SK-N-SH (cell line): ENCODE measurements around the gene HOXA6. TPM values are rescaled to one million over a fixed set of nuclear protein-coding genes. Genes with fewer than 3 reads are reported as not detected.

Experiments used
- CTCF ChIA-PET: fragments of 300-600, 350-600 bp; formaldehyde crosslinking; extraction: SDS; loops from one replicate; lab custom pipeline; 2021; lab: Yijun Ruan, JAX
- POLR2A ChIA-PET: fragments of 350-600 bp; sonication (Branson Sonifier 250); formaldehyde crosslinking; extraction: SDS; loops from one replicate; lab custom pipeline; 2020; ENCODE audit warnings: antibody characterized with exemption, inconsistent platforms; lab: Yijun Ruan, JAX
- DNase-seq: peaks from one replicate; pipeline ENCODE4 v3.0.0; 2012
- H2AFZ ChIP-seq: fragments of 200-600 bp; sonication (generic); 2 replicates; pipeline ENCODE4 v1.8.1; 2016; ENCODE audit warnings: antibody characterized with exemption, mild to moderate bottlenecking, low read depth
- H3F3A ChIP-seq: fragments of 200-600 bp; sonication (generic); replicated peaks from 2 replicates; pipeline ENCODE3; 2016; ENCODE audit warnings: antibody characterized with exemption, mild to moderate bottlenecking; ENCODE audit not compliant: insufficient read depth
- H3K27ac ChIP-seq, 2 experiments: fragments of 200-500 bp in 1 of 2; fragments of 200-600 bp in 1 of 2; sonication (Bioruptor generic) in 1 of 2; sonication (generic), shearing (Covaris generic) in 1 of 2; 2 replicates each; pipeline versions ENCODE4 v1.5.1 to v1.6.1; 2014 to 2016; ENCODE audit warnings: low read depth in 2 of 2, inconsistent platforms in 1 of 2, low read length in 1 of 2, mild to moderate bottlenecking in 1 of 2, mixed read lengths in 1 of 2
- H3K27me3 ChIP-seq: fragments of 200-600 bp; sonication (generic), shearing (Covaris generic); 2 replicates; pipeline ENCODE4 v1.6.1; 2016; ENCODE audit warnings: mixed run types; ENCODE audit not compliant: insufficient read depth
- H3K36me3 ChIP-seq, 2 experiments: fragments of 200-500 bp in 1 of 2; fragments of 200-600 bp in 1 of 2; sonication (Bioruptor generic) in 1 of 2; sonication (generic) in 1 of 2; replicated peaks in 1 of 2; 2 replicates each; pipeline versions ENCODE3 to v1.5.1; 2014 to 2016; ENCODE audit warnings: low read length in 1 of 2, mild to moderate bottlenecking in 1 of 2; ENCODE audit not compliant: insufficient read depth in 2 of 2, control insufficient read depth in 1 of 2
- H3K4me1 ChIP-seq, 2 experiments: fragments of 200-500 bp in 1 of 2; fragments of 200-600 bp in 1 of 2; sonication (Bioruptor generic) in 1 of 2; sonication (generic), shearing (Covaris generic) in 1 of 2; 2 replicates each; pipeline versions ENCODE4 v1.5.1 to v1.6.1; 2014 to 2016; ENCODE audit warnings: low read depth in 1 of 2, low read length in 1 of 2, mixed run types in 1 of 2; ENCODE audit not compliant: insufficient read depth in 2 of 2, control insufficient read depth in 1 of 2
- H3K4me2 ChIP-seq: fragments of 200-600 bp; sonication (generic), shearing (Covaris generic); 2 replicates; pipeline ENCODE4 v1.6.1; 2017; ENCODE audit warnings: mixed run types
- H3K4me3 ChIP-seq, 2 experiments: fragments of 200-500 bp in 1 of 2; fragments of 200-600 bp in 1 of 2; sonication (Bioruptor generic) in 1 of 2; sonication (generic), shearing (Covaris generic) in 1 of 2; 2 replicates each; pipeline versions ENCODE4 v1.5.1 to v1.8.1; 2014 to 2016; ENCODE audit warnings: low read depth in 2 of 2, inconsistent platforms in 1 of 2, low read length in 1 of 2, mild to moderate bottlenecking in 1 of 2, mixed read lengths in 1 of 2, moderate library complexity in 1 of 2
- H3K79me2 ChIP-seq: fragments of 200-600 bp; sonication (generic); 2 replicates; pipeline ENCODE4 v1.8.1; 2017; ENCODE audit warnings: mild to moderate bottlenecking; ENCODE audit not compliant: insufficient read depth
- H3K9ac ChIP-seq: fragments of 200-600 bp; sonication (generic); 2 replicates; pipeline ENCODE4 v1.6.1; 2017; ENCODE audit warnings: mixed run types
- H3K9me2 ChIP-seq: fragments of 200-600 bp; sonication (generic); 2 replicates; pipeline ENCODE4 v1.6.1; 2017; ENCODE audit warnings: mixed run types
- H3K9me3 ChIP-seq: fragments of 200-600 bp; sonication (generic); 2 replicates; pipeline ENCODE4 v1.6.1; 2017; ENCODE audit warnings: mixed run types, mild to moderate bottlenecking, moderate library complexity
- H4K20me1 ChIP-seq: fragments of 200-600 bp; sonication (generic); 2 replicates; pipeline ENCODE4 v1.6.1; 2017; ENCODE audit warnings: mild to moderate bottlenecking, mixed run types; ENCODE audit not compliant: insufficient read depth
- CHD2 ChIP-seq: fragments of 150-350 bp; IDR thresholded peaks from 2 replicates; pipeline ENCODE4 v1.6.1; 2018; ENCODE audit warnings: low read length; ENCODE audit not compliant: partially characterized antibody
- ELF1 ChIP-seq: IDR thresholded peaks from 2 replicates; pipeline ENCODE4 v1.4.0; 2012
- EP300 ChIP-seq, 2 experiments: IDR thresholded peaks; 2 replicates each; pipeline versions ENCODE4 v1.4.0 to v1.6.1; 2012; ENCODE audit warnings: borderline replicate concordance in 1 of 2, low read depth in 1 of 2, low read length in 1 of 2
- FOSL2 ChIP-seq: IDR thresholded peaks from 2 replicates; pipeline ENCODE4 v1.4.0; 2012; ENCODE audit warnings: low read depth, mild to moderate bottlenecking, moderate library complexity, borderline replicate concordance
- GABPA ChIP-seq: IDR thresholded peaks from 2 replicates; pipeline ENCODE4 v1.4.0; 2012; ENCODE audit warnings: low read depth, mild to moderate bottlenecking
- JUND ChIP-seq: IDR thresholded peaks from 2 replicates; pipeline ENCODE4 v1.4.0; 2012
- NFIC ChIP-seq: IDR thresholded peaks from 2 replicates; pipeline ENCODE4 v1.4.0; 2012; ENCODE audit warnings: borderline replicate concordance
- NRF1 ChIP-seq: IDR thresholded peaks from 2 replicates; pipeline ENCODE4 v1.6.1; 2012; ENCODE audit warnings: low read depth, mild to moderate bottlenecking, low read length
- RFX5 ChIP-seq: IDR thresholded peaks from 2 replicates; pipeline ENCODE4 v1.6.1; 2012; ENCODE audit warnings: mild to moderate bottlenecking, improper control_type of control experiment, low read length
- RXRA ChIP-seq: IDR thresholded peaks from 2 replicates; pipeline ENCODE4 v1.4.0; 2012; ENCODE audit warnings: low read depth, mild to moderate bottlenecking, borderline replicate concordance
- SIN3A ChIP-seq: IDR thresholded peaks from 2 replicates; pipeline ENCODE4 v1.6.1; 2012; ENCODE audit warnings: low read depth, mild to moderate bottlenecking, low read length, moderate library complexity, borderline replicate concordance
- TEAD4 ChIP-seq: IDR thresholded peaks from 2 replicates; pipeline ENCODE4 v1.4.0; 2012; ENCODE audit warnings: mild to moderate bottlenecking, borderline replicate concordance; ENCODE audit not compliant: insufficient read depth
- WGBS: methylation state at CpG from one replicate; pipeline ENCODE4 v1.1.6; 2017; ENCODE audit warnings: low lambda C conversion rate; 5-methylcytosine and 5-hydroxymethylcytosine counted together
- polyA plus RNA-seq, 3 experiments: library from polyadenylated mRNA; depleted of rRNA; stranded (reverse); fragments of >200 nt; gene quantifications; 2 replicates each; pipeline ENCODE4 v1.2.3, GENCODE V29; 2012
- TF ChIP-seq, protein P1 (sequence below): IDR thresholded peaks from 2 replicates; pipeline ENCODE4 v1.4.0; 2012; ENCODE audit warnings: low read depth, borderline replicate concordance
- TF ChIP-seq, protein P2 (sequence below): IDR thresholded peaks from 2 replicates; pipeline ENCODE4 v1.4.0; 2012; ENCODE audit warnings: low read depth

The HOXA6 gene
- polyA plus RNA-seq, 1 of the 3 experiments (the other 2 are of a cell fraction) = not detected

DNA sequence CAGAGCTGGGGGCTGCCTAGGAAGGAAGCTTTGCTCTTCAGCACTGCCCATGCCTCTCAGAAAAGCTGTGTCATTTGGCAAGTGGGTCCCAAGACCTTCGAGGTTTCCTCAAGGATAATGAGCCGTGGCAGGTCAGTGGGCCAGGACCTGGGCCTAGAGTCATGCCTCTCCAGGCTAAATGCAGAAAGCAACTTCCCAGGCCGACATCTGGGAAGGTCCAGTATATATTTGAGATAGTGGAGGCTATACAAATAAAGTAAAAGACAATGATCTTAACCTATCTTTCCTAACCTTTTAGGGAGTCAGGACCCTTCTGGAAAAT lies 28.9 kb upstream of the HOXA6 start:
- POLR2A ChIA-PET = no interaction called here
- no peaks in the 10 kb centered on the region for H4K20me1 ChIP-seq
- H3K79me2 ChIP-seq = no peaks in the 10 kb centered on the region
- DNase-seq = no peak
- no peaks in the 10 kb centered on the region for H3K9me2 ChIP-seq
- no peaks in the 10 kb centered on the region for H3K9me3 ChIP-seq
- TF ChIP-seq, protein P1, sequence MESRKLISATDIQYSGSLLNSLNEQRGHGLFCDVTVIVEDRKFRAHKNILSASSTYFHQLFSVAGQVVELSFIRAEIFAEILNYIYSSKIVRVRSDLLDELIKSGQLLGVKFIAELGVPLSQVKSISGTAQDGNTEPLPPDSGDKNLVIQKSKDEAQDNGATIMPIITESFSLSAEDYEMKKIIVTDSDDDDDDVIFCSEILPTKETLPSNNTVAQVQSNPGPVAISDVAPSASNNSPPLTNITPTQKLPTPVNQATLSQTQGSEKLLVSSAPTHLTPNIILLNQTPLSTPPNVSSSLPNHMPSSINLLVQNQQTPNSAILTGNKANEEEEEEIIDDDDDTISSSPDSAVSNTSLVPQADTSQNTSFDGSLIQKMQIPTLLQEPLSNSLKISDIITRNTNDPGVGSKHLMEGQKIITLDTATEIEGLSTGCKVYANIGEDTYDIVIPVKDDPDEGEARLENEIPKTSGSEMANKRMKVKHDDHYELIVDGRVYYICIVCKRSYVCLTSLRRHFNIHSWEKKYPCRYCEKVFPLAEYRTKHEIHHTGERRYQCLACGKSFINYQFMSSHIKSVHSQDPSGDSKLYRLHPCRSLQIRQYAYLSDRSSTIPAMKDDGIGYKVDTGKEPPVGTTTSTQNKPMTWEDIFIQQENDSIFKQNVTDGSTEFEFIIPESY = no peak
- no peak for TF ChIP-seq RXRA
- no peak for TF ChIP-seq FOSL2
- no peak for TF ChIP-seq GABPA
- no peak for TF ChIP-seq TEAD4
- TF ChIP-seq NFIC = no peak
- TF ChIP-seq RFX5 = no peak
- TF ChIP-seq CHD2 = no peak
- TF ChIP-seq ELF1 = no peak
- TF ChIP-seq SIN3A = no peak
- WGBS = 34% methylated on average over 3 of the region's 3 CpGs
- no peaks in the 10 kb centered on the region for H3K36me3 ChIP-seq
- no peaks in the 10 kb centered on the region for H3F3A ChIP-seq
- no peak overlapping the region for H3K27ac ChIP-seq
- peaks cover 98% of the 10 kb centered on the region for H3K27me3 ChIP-seq
- no peak overlapping the region for H3K4me2 ChIP-seq
- no peak overlapping the region for H2AFZ ChIP-seq
- CTCF ChIA-PET = interaction anchor here (1.0 to 12.3 kb wide), 8 partner anchors 10 to 902 kb away, joined by 3 to 205 read pairs (median 4); partner anchors contain the start of genes HOXA11 and HOXA9
- peaks cover 0 to 4% of the 10 kb centered on the region in 2 experiments; a peak in 1 of 4 replicates for H3K4me1 ChIP-seq
- no peak overlapping the region for H3K4me3 ChIP-seq
- no peak overlapping the region for H3K9ac ChIP-seq

DNA sequence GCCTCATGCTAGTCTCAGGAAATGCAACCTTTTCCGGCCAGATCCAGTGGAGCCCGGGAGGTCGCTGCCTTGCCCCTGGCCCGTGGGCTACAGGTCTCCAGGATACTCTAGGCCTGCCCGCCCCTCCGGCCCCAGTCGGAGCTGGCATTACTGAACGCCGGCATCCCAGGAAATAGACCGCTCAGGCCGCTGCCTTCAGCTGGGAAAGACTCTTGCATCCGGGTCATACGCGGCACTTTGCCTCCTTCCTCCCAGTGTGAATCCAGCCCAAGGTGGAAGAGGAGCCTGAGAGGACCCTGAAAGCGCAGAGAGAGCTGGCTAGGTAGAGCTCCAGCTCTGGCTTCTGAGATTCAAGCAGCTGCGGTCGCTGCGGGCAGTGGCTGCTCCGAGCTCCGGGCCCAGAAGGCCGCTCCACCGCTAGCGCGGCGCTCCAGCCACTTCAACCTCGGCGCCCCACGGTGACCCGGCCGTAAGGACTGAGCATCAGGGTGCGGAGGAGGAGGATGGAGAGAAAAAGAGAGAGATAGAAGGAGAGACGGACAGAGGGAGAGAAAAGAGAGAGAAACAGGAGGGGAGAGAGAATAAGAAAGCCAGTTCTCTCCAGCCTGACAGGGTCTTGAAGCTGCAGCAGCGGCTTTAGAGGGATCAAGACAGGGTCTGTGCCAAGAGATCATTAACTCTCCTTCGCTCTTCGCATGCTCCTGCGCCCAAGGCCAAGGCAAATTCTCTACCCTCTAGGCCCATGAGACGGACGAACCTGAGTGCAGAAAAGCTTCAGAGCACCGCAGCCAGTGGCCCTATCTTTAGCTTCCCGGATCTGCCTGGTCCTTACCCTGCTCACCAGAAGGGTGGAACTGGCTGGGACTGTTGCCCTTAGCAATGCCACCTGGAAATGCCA lies 28.3 kb upstream of the HOXA6 start:
- Histone ChIP-seq H2AFZ (peak overlapping the region; percentile 16; the same call in 1 of the 2 replicates), H3K27ac (no peak overlapping the region), H4K20me1 (no peaks in the 10 kb centered on the region), H3K9me2 (no peaks in the 10 kb centered on the region), H3K36me3 (no peaks in the 10 kb centered on the region), H3K9ac (no peak overlapping the region), H3K4me3 (no peak overlapping the region), H3K27me3 (peaks cover 99% of the 10 kb centered on the region), H3K4me1 (peaks cover 0 to 4% of the 10 kb centered on the region in 2 experiments; a peak in 1 of 4 replicates), H3K9me3 (no peaks in the 10 kb centered on the region), H3K4me2 (no peak overlapping the region), H3F3A (no peaks in the 10 kb centered on the region), H3K79me2 (no peaks in the 10 kb centered on the region)
- DNase-seq = peak; percentile 56
- TF ChIP-seq ELF1 (no peak), NRF1 (no peak), JUND (no peak), RFX5 (no peak), EP300 (IDR thresholded peaks at IDR 0.05; ENCODE audit: borderline replicate concordance in 1 of 2, low read depth in 1 of 2, low read length in 1 of 2) (no peak)
- TF ChIP-seq, protein P2, sequence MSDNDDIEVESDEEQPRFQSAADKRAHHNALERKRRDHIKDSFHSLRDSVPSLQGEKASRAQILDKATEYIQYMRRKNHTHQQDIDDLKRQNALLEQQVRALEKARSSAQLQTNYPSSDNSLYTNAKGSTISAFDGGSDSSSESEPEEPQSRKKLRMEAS = no peak
- ChIA-PET POLR2A (no interaction called here), CTCF (interaction anchor here (0.9 to 12.3 kb wide), 11 partner anchors 7 to 902 kb away, joined by 3 to 205 read pairs (median 4); partner anchors contain the start of genes HOXA11 and HOXA9)
- 21% methylated on average over 39 of the region's 40 CpGs for WGBS
